ENCODE measurements around the gene ILF3.

Gene ILF3

GRCh38 chr19:10701955-10702525 lies 47.9 kb downstream of the ILF3 start:
- Histone ChIP-seq H3K4me3 (ENCODE audit: low read length) (peak overlapping the region; percentile 100), H3K4me1 (ENCODE audit: control insufficient read depth, low read length) (peaks cover 14% of the 10 kb centered on the region), H3K4me2 (ENCODE audit: low read length) (peak overlapping the region; percentile 99), H3K36me3 (ENCODE audit: control insufficient read depth, low read length) (peaks cover 7% of the 10 kb centered on the region), H3F3A (ENCODE audit: control insufficient read depth, insufficient read depth) (no peaks in the 10 kb centered on the region), H4K20me1 (ENCODE audit: control insufficient read depth, insufficient read depth, low read depth, low read length) (no peaks in the 10 kb centered on the region), H3K9me2 (replicated peaks; ENCODE audit: control insufficient read depth, low read length) (no peaks in the 10 kb centered on the region), H3K79me2 (ENCODE audit: control insufficient read depth, low read length) (peaks cover 16% of the 10 kb centered on the region), H3K27me3 (ENCODE audit: control insufficient read depth, low read length) (0 out of 2 replicates have a peak, but pooled peaks cover 4% of the 10 kb centered on the region), H3K27ac (ENCODE audit: low read depth, low read length) (peak overlapping the region; percentile 61), H3K9me3 (ENCODE audit: control insufficient read depth, insufficient read depth, low read length) (no peaks in the 10 kb centered on the region)
- TF ChIP-seq EZH2phosphoT487 (IDR thresholded peaks at IDR 0.05; ENCODE audit: borderline replicate concordance, low read length) (no peak), CTCF (IDR thresholded peaks at IDR 0.05; ENCODE audit: low read depth, low read length, poor library complexity, severe bottlenecking) (peak; percentile 50)

- Histone ChIP-seq H3F3A (ENCODE audit: control insufficient read depth, insufficient read depth) (no peaks in the 10 kb centered on the region), H4K20me1 (ENCODE audit: control insufficient read depth, insufficient read depth, low read depth, low read length) (no peaks in the 10 kb centered on the region), H3K4me2 (ENCODE audit: low read length) (no peak overlapping the region), H3K4me3 (ENCODE audit: low read length) (no peak overlapping the region), H3K9me3 (ENCODE audit: control insufficient read depth, insufficient read depth, low read length) (no peaks in the 10 kb centered on the region), H3K36me3 (ENCODE audit: control insufficient read depth, low read length) (peaks cover 17% of the 10 kb centered on the region), H3K4me1 (ENCODE audit: control insufficient read depth, low read length) (peaks cover 4% of the 10 kb centered on the region), H3K9me2 (replicated peaks; ENCODE audit: control insufficient read depth, low read length) (no peaks in the 10 kb centered on the region), H3K79me2 (ENCODE audit: control insufficient read depth, low read length) (peaks cover 4% of the 10 kb centered on the region), H3K27me3 (ENCODE audit: control insufficient read depth, low read length) (no peaks in the 10 kb centered on the region), H3K27ac (ENCODE audit: low read depth, low read length) (no peak overlapping the region)
- TF ChIP-seq CTCF (IDR thresholded peaks at IDR 0.05; ENCODE audit: low read depth, low read length, poor library complexity, severe bottlenecking) (no peak), EZH2phosphoT487 (IDR thresholded peaks at IDR 0.05; ENCODE audit: borderline replicate concordance, low read length) (no peak)
These were observed 52.8 kb downstream of the ILF3 start for GRCh38 chr19:10706990-10707389.

- Histone ChIP-seq H3K79me2 (ENCODE audit: control insufficient read depth, low read length) (no peaks in the 10 kb centered on the region), H3K4me1 (ENCODE audit: control insufficient read depth, low read length) (no peaks in the 10 kb centered on the region), H3K4me3 (ENCODE audit: low read length) (no peak overlapping the region), H3K27ac (ENCODE audit: low read depth, low read length) (no peak overlapping the region), H3K36me3 (ENCODE audit: control insufficient read depth, low read length) (peaks cover 17% of the 10 kb centered on the region), H4K20me1 (ENCODE audit: control insufficient read depth, insufficient read depth, low read depth, low read length) (no peaks in the 10 kb centered on the region), H3F3A (ENCODE audit: control insufficient read depth, insufficient read depth) (no peaks in the 10 kb centered on the region), H3K27me3 (ENCODE audit: control insufficient read depth, low read length) (no peaks in the 10 kb centered on the region), H3K9me3 (ENCODE audit: control insufficient read depth, insufficient read depth, low read length) (no peaks in the 10 kb centered on the region), H3K4me2 (ENCODE audit: low read length) (no peak overlapping the region), H3K9me2 (replicated peaks; ENCODE audit: control insufficient read depth, low read length) (no peaks in the 10 kb centered on the region)
- TF ChIP-seq CTCF (IDR thresholded peaks at IDR 0.05; ENCODE audit: low read depth, low read length, poor library complexity, severe bottlenecking) (no peak), EZH2phosphoT487 (IDR thresholded peaks at IDR 0.05; ENCODE audit: borderline replicate concordance, low read length) (no peak)
These were observed 53.3 kb downstream of the ILF3 start for GRCh38 chr19:10707440-10707839.
